Activated CD4-positive, alpha-beta T cell treated with anti-CD3 and anti-CD28 coated beads, Interleukin-10, Interleukin-2, amounts not matched to agents 100 ng/mL and 50 ng/mL, durations not matched to agents 16 hours and 8 hours (primary cell): Measurements from ENCODE around the gene LMO4.

Experiments
- DNase-seq: peaks from one replicate; pipeline ENCODE4 v3.0.0-alpha.2; 2020

Gene LMO4

GRCh38 chr1:87362063-87362833 is 33.6 kb downstream of the LMO4 start:
- DNase-seq = peak; percentile 2

DNA sequence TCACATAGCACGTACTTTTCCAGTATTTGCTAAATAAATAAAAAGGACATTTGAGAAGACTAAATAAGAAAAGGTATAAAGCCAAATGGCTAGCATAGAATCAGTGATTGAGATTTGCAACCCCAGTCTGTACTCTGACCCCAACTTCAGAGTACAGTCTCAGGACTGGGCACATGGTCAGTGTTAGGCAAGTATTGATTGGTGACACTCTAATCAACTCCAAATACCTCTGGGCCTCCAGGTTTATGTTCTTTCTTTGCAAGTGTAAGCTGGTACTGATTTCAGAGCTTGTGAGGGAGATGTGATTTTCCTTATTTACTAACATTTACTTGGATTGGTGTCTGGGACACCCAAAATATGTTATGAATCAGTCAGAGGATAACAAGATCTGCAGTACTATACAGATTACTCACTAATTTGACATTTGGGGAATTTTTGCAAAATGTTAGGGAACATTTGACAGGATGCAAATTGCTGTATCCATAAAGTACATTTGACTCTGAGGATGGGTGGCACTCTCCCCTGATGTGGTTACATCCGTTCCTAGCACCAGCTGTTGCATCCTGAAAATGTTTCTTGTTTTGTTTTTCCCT is 34.2 kb downstream of the LMO4 start:
- no peak for DNase-seq

DNA sequence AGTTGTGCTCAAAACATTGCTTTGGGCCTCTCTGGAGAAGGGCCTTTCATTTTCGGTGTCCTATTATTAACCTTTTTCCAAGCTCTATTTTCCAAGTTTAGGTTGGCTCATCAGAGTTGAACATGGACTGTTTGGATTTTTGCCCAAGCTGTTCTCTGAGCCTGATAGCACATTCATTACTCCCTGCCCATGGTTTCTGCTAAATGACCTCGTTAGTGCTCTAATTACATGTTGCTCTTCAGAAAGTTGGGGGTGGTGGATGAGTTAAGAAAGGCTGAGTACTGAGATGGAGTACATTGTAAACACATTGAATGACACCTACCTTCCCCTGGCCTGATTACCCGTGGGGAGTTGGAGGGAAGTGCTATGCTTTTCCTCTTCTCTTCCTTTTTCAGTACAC is 38.9 kb downstream of the LMO4 start:
- no peak for DNase-seq

- no peak for DNase-seq
Measured at GRCh38 chr1:87368907-87369306, 40.2 kb downstream of the LMO4 start.

- DNase-seq = no peak
Measured at GRCh38 chr1:87369736-87370478, 41.2 kb downstream of the LMO4 start.

DNA sequence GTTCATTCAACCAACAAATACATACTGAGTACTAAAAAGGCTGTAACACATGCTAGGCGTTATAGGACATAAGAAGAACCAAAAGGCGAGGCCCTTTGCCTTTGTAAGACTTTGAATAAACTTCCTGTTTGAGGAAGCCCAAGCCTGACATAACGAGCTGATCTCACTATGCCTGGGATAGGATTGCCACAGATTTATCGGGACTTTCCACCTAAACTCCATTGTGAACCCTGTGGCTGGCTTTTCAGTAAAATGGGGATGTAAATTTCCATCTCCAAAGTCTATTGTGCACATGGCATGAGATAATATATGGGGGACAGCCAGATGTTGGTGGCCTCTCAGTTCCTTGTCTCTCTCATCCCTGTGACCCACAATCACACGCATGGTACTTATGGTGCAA is 41.9 kb downstream of the LMO4 start:
- no peak for DNase-seq

- DNase-seq = no peak
Measured at GRCh38 chr1:87379306-87379705, 50.6 kb downstream of the LMO4 start.

- no peak for DNase-seq
Measured at GRCh38 chr1:87386217-87386790, 57.6 kb downstream of the LMO4 start.

DNA sequence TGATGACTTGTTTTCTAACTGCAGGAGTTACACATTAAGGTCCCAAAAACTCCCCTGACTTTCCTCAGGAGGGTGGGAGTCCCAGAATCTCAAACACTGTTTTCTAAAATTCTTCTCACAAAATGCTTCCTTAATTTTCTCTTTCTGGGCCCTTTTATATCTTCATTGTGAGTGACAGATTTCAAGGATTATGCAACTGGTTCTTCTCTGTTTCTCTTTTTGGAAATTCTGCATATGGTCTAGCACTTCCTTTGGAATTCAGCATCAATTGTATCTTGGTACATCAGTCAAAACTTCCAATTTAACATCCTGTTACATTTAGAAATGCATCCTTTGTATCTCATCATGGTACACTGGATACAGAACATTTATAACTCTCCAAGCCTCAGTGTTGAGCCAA is 59.7 kb downstream of the LMO4 start:
- no peak for DNase-seq

DNA sequence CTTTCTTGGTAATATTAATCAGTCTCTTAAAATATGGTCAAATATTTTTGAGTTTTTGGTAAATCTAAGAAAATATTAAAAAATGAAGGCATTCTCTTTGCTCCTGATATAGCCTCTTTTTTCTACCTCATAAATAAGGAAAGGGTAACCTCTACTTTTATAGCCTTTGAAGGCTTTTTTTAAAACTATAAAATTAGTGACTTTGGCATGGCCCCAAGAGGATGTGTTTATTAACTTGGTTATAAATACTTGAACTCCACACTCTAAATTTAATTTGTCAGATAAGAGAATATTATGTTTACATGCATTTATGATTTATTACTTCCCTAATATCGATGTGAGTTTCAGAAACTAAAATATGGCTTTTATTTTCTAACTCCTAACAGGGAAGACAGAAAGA is 60.3 kb downstream of the LMO4 start:
- DNase-seq = no peak

- DNase-seq = no peak
Measured at GRCh38 chr1:87389546-87389945, 60.9 kb downstream of the LMO4 start.

GRCh38 chr1:87392248-87393192 is 63.8 kb downstream of the LMO4 start:
- no peak for DNase-seq

- DNase-seq = no peak
Measured at GRCh38 chr1:87393445-87394085, 64.9 kb downstream of the LMO4 start.

DNA sequence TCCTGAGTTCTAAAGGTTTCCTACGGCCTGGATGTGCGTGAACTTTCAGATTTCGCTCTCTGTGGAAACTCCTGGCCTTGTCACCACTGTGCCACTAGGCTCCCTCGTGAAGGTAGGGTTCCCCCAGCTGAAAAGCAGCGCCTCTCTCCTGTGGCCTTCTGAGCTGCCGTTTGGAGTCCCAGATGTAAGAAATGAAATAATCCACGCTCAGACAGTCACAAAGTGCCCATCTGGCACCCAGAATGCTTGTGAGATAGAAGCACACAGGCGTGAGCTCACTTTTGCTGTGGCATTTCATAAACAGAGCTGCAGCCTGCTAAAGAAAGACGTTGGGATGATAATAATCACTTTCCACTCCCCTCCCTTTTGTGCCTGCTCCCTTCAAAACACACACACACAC is 65.8 kb downstream of the LMO4 start:
- DNase-seq = no peak

DNA sequence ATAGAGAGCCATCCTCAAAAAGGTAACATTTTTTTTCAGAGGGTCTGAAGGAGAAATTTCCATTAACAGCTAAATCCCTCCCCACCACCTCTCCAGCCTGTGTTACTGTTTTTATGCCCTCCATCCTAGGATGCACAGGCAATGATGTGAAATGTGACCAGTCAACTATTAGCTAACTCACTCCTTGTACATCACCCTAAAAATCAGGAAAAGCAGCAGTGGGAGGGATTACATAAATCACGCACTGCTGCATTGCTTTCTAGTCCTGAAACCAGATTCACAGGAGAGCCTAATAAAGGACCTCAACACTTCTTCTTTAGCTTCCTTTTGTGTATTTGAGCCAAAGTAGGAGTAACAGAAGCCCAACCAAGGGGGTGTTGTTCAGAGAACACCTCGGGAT is 66.3 kb downstream of the LMO4 start:
- DNase-seq = no peak
